ENCODE data around the gene OPN5. TPM values are rescaled to one million over a fixed set of nuclear protein-coding genes. Genes with fewer than 3 reads are reported as not detected.
A peak's percentile ranks its signal among the peaks of the same experiment; 100 is the strongest.

Gene OPN5
- total and polyA plus RNA-seq, 2 donors (not counting 1 experiment from before 2014, with no cell fraction given) = not detected

DNA sequence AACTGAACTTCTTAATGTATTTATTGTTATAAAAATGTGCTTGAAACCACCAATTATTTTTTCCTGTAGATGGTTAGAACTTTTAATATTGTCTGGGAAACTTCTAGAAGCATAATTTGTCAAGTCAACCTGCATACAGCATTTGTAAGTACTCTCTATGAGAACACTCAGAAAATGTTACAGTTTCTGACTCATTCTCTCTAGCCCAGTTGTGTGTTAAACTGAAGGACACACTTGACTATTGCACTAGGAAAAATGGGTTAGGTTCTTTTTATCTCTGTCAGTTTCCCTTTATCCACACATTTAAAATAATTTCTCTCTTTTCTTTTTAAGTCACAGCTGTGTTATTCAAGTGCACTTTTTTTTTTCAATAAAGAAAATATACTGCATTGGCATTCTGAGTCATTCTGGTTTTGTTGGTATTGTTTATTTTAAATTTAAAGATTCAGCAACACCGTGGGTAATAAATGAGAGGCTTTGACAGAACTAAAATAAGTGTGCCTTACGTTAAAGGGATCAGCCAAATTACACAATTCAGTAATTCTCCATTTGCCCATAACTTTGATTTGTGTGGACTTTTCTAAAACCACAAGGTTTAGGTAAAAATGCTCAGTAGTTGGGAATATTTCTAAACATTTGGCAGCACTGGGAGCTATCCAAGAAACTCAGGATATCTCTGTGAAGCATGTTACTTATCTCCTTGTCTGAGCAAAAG lies 50.7 kb downstream of the OPN5 start:
- H4K20me1 ChIP-seq (ENCODE audit: control insufficient read depth, extremely low read depth, insufficient read depth, low read length) = no peaks in the 10 kb centered on the region
- peak; percentile 53 to 79 for DNase-seq (ENCODE audit: low read depth in 2 of 2)
- H3K4me3 ChIP-seq (replicated peaks in 1 of 4; ENCODE audit: control extremely low read depth in 1 of 4, insufficient read depth in 1 of 4, low read depth in 3 of 4, low read length in 4 of 4) = no peak overlapping the region
- H2AFZ ChIP-seq (ENCODE audit: low read length) = no peak overlapping the region
- no peaks in the 10 kb centered on the region for H3K36me3 ChIP-seq (ENCODE audit: control insufficient read depth, insufficient read depth, low read length)
- no peak for TF ChIP-seq EZH2 (IDR thresholded peaks at IDR 0.05; ENCODE audit: low read length, missing control alignments)
- TF ChIP-seq, protein P1, sequence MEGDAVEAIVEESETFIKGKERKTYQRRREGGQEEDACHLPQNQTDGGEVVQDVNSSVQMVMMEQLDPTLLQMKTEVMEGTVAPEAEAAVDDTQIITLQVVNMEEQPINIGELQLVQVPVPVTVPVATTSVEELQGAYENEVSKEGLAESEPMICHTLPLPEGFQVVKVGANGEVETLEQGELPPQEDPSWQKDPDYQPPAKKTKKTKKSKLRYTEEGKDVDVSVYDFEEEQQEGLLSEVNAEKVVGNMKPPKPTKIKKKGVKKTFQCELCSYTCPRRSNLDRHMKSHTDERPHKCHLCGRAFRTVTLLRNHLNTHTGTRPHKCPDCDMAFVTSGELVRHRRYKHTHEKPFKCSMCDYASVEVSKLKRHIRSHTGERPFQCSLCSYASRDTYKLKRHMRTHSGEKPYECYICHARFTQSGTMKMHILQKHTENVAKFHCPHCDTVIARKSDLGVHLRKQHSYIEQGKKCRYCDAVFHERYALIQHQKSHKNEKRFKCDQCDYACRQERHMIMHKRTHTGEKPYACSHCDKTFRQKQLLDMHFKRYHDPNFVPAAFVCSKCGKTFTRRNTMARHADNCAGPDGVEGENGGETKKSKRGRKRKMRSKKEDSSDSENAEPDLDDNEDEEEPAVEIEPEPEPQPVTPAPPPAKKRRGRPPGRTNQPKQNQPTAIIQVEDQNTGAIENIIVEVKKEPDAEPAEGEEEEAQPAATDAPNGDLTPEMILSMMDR (conservative IDR thresholded peaks at IDR 0.05 in 1 of 2, IDR thresholded peaks at IDR 0.05 in 1 of 2; ENCODE audit: low read depth in 1 of 2, low read length in 2 of 2) = no peak
- no peaks in the 10 kb centered on the region for H3K79me2 ChIP-seq (ENCODE audit: control insufficient read depth, insufficient read depth, low read length)
- no peaks in the 10 kb centered on the region for H3K4me1 ChIP-seq (ENCODE audit: control insufficient read depth, extremely low read depth, insufficient read depth, low read length)
- no peaks in the 10 kb centered on the region for H3K27me3 ChIP-seq (ENCODE audit: control insufficient read depth, insufficient read depth, low read length)
- no peak overlapping the region for H3K9ac ChIP-seq (ENCODE audit: insufficient read depth, low read length)
- no peaks in the 10 kb centered on the region for H3K9me3 ChIP-seq (ENCODE audit: control insufficient read depth, insufficient read depth, low read depth, low read length)
- H3K4me2 ChIP-seq (ENCODE audit: extremely low read depth, insufficient read depth, low read length) = no peak overlapping the region
- no peak overlapping the region for H3K27ac ChIP-seq (ENCODE audit: insufficient read depth, low read length)

DNA sequence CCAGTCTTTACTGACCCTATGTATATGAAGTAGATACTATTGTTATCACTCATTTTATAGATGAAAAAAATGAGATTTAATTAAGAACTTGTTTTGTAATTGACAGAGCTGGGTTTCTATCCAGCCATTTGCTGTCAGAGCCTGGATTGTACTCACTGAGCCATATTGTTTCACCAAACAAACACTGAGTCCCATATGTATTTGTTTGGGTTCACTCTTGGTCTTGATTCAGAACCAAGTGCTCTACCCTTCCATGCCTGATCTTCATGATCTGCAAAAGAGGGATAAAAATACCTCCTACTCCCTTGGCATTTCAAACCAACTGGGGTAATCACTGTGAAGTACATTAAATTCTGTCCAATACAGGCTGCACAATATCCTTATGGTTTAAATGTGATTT lies 52.4 kb downstream of the OPN5 start:
- Histone ChIP-seq H3K4me2 (ENCODE audit: extremely low read depth, insufficient read depth, low read length) (no peak overlapping the region), H3K4me3 (replicated peaks in 1 of 4; ENCODE audit: control extremely low read depth in 1 of 4, insufficient read depth in 1 of 4, low read depth in 3 of 4, low read length in 4 of 4) (no peak overlapping the region), H3K27me3 (ENCODE audit: control insufficient read depth, insufficient read depth, low read length) (no peaks in the 10 kb centered on the region), H3K36me3 (ENCODE audit: control insufficient read depth, insufficient read depth, low read length) (no peaks in the 10 kb centered on the region), H3K27ac (ENCODE audit: insufficient read depth, low read length) (no peak overlapping the region), H3K79me2 (ENCODE audit: control insufficient read depth, insufficient read depth, low read length) (no peaks in the 10 kb centered on the region), H3K9me3 (ENCODE audit: control insufficient read depth, insufficient read depth, low read depth, low read length) (no peaks in the 10 kb centered on the region), H3K4me1 (ENCODE audit: control insufficient read depth, extremely low read depth, insufficient read depth, low read length) (no peaks in the 10 kb centered on the region), H3K9ac (ENCODE audit: insufficient read depth, low read length) (no peak overlapping the region), H4K20me1 (ENCODE audit: control insufficient read depth, extremely low read depth, insufficient read depth, low read length) (no peaks in the 10 kb centered on the region), H2AFZ (ENCODE audit: low read length) (no peak overlapping the region)
- TF ChIP-seq, protein P1 (conservative IDR thresholded peaks at IDR 0.05 in 1 of 2, IDR thresholded peaks at IDR 0.05 in 1 of 2; ENCODE audit: low read depth in 1 of 2, low read length in 2 of 2) = no peak
- TF ChIP-seq EZH2 (IDR thresholded peaks at IDR 0.05; ENCODE audit: low read length, missing control alignments) = no peak
- DNase-seq (ENCODE audit: low read depth in 2 of 2) = no peak

DNA sequence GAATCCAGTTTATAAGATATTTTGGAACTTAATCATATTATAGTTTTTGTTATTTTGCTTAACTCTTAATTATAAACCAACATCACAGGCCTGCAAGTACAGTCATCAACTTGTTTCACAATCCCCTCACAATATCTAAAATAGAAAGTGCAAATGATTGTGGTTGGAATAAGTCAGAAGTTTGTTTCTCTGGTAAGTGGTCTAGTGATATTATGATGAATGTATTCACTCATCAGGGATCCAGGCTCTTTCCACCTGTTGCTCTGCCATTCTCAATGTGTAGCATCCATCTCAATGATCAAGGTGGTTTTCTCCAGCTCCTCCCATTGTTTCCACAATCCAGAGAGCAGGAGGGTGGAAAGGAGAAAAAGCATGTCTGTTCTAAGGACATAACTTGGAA lies 54.2 kb downstream of the OPN5 start:
- Histone ChIP-seq H3K9me3 (ENCODE audit: control insufficient read depth, insufficient read depth, low read depth, low read length) (no peaks in the 10 kb centered on the region), H3K4me1 (ENCODE audit: control insufficient read depth, extremely low read depth, insufficient read depth, low read length) (no peaks in the 10 kb centered on the region), H3K4me3 (replicated peaks in 1 of 4; ENCODE audit: control extremely low read depth in 1 of 4, insufficient read depth in 1 of 4, low read depth in 3 of 4, low read length in 4 of 4) (no peak overlapping the region), H3K4me2 (ENCODE audit: extremely low read depth, insufficient read depth, low read length) (no peak overlapping the region), H4K20me1 (ENCODE audit: control insufficient read depth, extremely low read depth, insufficient read depth, low read length) (no peaks in the 10 kb centered on the region), H3K27ac (ENCODE audit: insufficient read depth, low read length) (no peak overlapping the region), H3K79me2 (ENCODE audit: control insufficient read depth, insufficient read depth, low read length) (no peaks in the 10 kb centered on the region), H3K27me3 (ENCODE audit: control insufficient read depth, insufficient read depth, low read length) (no peaks in the 10 kb centered on the region), H2AFZ (ENCODE audit: low read length) (no peak overlapping the region), H3K36me3 (ENCODE audit: control insufficient read depth, insufficient read depth, low read length) (no peaks in the 10 kb centered on the region), H3K9ac (ENCODE audit: insufficient read depth, low read length) (no peak overlapping the region)
- TF ChIP-seq, protein P1 (conservative IDR thresholded peaks at IDR 0.05 in 1 of 2, IDR thresholded peaks at IDR 0.05 in 1 of 2; ENCODE audit: low read depth in 1 of 2, low read length in 2 of 2) = no peak
- no peak for TF ChIP-seq EZH2 (IDR thresholded peaks at IDR 0.05; ENCODE audit: low read length, missing control alignments)
- peak; percentile 8 to 34 for DNase-seq (ENCODE audit: low read depth in 2 of 2)

All from fibroblast of lung (primary cell).